Activated CD8-positive, alpha-beta memory T cell treated with anti-CD3 and anti-CD28 coated beads, Interleukin-2, amount 50 U/mL, for 48 hours (primary cell): ENCODE results near the gene CDSN.

Experiments
- DNase-seq: peaks from one replicate; pipeline ENCODE4 v3.0.0-alpha.2; 2020

The CDSN gene

DNA sequence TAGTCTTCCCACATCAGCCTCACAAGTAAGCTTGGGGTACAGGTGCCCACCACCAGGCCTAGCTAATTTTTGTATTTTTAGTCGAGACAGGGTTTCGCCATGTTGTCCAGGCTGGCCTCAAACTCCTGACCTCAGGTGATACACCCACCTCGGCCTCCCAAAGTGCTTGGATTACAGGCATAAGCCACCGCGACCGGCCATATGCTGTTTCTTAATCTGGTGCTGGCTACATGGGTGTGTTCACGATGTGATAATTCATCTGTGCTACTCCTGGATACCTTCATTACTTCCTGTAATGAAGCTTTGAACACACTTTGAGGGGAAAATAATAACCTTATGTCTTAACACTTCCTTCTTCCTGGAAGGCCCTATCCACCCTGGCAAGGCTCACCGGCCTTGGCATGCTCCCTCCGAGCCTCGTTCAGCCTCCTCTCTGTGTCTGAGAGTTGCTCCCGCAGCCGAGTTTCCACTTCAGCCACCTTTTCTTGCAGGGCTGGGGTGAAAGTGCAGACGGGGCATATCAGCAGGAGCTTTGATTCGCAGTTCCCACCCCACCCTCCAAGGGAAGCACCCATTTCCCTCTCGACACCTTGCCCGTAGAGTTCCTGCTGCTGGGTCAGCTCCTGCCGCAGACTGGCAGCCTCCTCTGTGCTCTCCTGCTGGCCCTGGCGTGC is 24.2 kb upstream of the CDSN start:
- DNase-seq, result no peak

- no peak for DNase-seq
These were observed 22.9 kb upstream of the CDSN start for GRCh38 chr6:31143148-31143547.

- DNase-seq, result no peak
These were observed 22.1 kb upstream of the CDSN start for GRCh38 chr6:31142361-31142761.

DNA sequence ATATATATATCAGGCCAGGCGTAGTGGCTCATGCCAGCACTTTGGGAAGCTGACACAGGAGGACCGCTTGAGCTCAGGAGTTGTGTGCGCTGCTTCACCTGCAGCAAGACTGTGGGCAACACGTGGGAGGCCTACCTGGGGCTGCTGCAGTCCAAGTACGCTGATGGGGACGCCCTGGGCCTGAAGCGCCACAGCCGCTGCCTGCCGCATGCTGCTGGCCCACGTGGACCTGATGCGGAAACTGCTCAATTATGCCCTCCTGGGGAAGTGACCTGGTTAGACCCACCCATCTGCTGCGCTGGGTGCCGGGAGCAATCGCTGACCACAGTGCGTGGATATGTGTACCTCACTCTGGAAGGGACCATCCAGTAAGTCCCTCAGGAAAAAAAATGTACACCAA is 20.4 kb upstream of the CDSN start:
- no peak for DNase-seq

DNA sequence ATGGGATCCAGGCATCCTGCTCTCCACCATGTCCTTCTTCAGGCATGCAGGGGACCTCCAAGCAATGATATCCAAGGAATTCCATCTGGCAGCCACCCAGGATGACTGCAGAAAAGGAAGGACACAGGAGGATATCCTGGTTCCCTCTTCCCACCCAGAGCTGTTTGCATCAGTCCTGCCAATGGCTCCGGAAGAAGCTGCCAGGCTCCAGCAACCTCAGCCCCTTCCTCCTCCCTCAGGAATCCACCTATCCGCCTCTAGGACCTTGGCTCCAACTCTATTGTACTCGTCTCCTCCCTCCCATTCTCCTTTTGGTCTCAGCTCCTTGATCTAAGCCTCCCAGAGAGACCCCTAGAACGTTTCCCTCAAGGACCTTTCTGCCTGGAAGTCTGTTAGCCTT is 19.4 kb upstream of the CDSN start:
- no peak for DNase-seq

- DNase-seq, result no peak
These were observed 18.7 kb upstream of the CDSN start, which contains the start of gene PSORS1C2 for GRCh38 chr6:31138982-31139381. Gene PSORS1C2 (minus strand): TSS chr6:31139066. CDS start chr6:31139026, 40 bp downstream.

DNA sequence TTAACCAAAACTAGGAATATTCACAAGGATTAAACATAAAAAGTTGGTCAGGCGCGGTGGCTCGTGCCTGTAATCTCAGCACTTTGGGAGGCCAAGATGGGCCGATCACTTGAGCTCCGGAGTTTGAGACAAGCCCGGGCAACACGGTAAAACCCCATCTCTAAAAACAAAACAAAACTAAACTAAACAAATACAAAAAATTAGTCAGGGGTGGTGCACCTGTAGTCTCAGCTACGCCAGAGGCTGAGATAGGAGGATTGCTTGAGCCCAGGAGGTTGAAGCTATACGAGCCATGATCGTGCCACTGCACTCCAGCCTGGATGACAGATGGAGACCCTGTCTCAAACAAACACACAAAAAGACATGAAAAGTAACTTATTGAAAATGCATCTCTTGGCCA is 15.5 kb upstream of the CDSN start:
- no peak for DNase-seq

DNA sequence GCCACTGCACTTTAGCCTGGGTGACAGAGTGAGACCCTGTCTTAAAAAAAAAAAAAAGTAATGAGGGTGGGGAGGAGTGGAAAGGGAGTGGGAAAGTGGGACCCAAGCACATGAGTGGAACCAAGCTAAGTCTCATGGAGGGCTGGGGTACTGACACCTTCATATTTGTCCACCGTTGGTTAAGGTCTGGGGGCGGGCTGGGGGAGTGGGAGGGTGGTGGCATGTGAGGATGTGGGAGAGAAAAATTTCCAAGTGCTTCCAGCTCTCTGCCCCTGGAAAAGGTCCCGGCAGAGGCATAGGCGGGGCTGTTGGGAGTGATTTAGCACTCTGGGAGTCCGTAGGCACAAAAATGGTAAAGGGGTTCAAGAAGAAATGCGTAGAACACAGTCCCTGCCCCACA is 12.6 kb upstream of the CDSN start:
- no peak for DNase-seq

DNA sequence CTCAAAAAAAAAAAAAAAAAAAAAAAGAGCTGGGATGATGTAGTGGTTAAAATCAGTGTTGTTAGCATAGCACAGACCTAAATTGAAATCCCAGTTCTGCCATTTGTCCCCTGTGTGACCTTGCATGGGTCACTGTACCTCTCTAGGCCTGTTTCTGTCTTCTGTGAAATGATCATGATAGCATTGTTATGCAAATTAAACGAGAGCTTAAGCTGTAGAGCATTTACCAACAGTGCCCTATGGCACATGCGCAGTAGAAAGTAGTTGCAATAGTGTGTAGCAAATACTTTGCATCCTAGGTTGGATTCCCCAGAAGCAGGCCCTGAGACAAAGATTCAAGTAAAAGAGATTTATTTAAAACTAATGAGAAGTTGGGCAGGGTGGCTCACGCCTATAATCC is 11.3 kb upstream of the CDSN start:
- DNase-seq, result no peak

- DNase-seq, result no peak
These were observed 10.5 kb upstream of the CDSN start for GRCh38 chr6:31130751-31131150.

GRCh38 chr6:31129130-31129529 is 8.9 kb upstream of the CDSN start:
- DNase-seq, result no peak

DNA sequence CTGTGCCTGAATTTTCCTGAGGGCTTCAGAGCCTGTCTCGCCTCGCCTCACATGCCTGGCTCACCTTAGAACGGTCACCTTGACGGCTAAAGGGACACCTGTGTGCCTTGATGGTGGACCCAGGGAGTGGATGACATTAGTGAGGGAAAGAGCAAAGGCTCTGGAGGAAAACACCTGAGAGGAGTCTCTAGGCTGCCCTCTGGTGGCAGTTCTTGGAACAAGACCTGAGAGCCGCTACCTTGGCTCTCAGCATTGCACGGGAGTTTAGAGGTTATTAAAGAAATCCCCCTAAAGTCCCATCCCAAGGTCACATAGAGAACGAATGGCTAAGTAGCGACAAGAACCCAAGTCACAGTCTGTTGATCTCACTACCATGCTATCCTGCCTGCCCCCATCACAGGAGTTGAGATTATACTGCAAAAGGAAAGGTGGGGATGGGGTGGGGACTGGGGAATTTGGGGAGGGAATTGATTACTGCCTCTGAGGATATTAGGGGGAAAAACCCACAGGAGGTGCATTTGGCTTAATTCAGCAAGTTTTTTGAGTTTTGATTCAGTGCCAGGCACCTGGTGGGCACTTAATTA is 7.9 kb upstream of the CDSN start:
- DNase-seq, result peak; percentile 86

DNA sequence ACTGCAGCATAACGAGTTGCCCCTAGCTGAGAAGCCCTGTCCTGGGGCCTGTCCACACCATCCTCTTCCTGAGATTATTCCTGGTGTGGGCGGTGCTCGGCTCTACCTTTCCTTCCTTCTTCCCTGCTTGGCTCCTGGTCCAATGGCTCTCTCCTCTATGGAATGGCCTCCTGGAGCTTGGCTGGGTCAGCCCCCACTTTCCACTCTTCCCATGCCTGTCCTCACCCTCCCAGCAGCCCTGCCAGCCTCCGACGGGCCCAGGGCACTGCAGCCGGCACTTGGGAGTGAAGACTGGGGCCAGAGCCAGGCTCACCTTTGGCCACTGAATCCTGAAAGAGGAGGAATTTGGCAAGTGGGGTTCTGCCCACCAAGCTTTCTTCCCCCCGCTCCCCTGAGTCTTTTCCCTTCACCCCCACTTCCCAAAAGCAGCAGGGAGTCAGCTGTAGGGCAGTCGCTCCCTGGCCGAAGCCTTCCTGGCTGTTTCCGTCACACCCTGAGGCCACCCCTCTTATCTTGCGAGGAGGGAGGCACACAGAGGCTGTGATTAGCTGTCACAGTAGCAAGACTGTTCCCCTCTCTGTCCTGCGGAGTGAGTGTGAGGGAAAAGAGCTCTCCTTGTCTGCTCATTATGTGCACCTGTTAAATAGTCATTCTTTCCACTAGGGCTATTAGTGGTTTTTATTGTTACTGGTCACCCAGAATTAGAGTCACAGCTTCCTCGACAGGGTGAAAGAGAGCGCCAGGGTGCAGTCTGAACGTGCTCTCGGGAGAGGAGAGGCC is 6.3 kb upstream of the CDSN start:
- DNase-seq, result no peak

DNA sequence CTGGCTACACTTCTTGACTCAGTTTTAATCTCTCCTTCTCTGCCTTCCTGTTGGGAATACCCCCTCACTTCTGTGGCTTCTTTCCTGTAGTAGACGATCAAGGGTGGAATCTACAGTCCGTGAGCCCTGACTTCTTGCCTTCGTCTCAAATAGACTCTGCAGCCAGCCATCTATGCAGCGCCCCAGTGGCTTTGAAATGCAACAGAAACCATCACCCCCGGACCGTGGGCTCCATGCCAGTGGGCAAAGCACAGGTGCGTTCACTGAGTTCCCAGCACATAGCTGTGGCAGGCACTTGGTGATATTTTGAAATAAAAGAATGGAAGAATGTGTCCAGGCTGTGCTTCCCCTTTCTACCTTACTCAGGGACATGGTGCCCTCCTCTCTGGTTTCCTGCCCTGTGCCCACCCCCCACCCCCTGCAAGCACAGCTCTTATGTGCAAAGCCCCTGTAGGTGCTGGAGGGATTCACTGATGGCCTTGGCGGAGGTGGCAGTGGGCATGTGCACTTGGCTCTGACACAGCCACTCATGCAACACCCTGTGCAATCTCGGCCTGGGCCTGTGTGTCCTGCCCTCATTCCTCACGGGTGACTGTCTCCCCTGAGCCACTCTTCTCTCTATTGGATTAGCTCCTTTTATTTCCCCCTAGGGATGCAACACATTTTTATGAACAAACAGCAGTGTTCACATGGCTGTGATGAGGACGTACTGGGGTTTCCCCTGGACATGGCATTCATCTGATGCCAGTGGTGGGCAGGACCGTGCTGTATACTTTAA is 5.5 kb upstream of the CDSN start:
- DNase-seq, result no peak

- no peak for DNase-seq
These were observed 4.9 kb upstream of the CDSN start for GRCh38 chr6:31125162-31125561.

GRCh38 chr6:31122791-31123706 is 2.8 kb upstream of the CDSN start:
- DNase-seq, result no peak

- DNase-seq, result no peak
These were observed 1.0 kb upstream of the CDSN start for GRCh38 chr6:31121131-31121790.

- no peak for DNase-seq
These were observed 2.1 kb downstream of the CDSN start for GRCh38 chr6:31118178-31118577.

- no peak for DNase-seq
These were observed 3.4 kb downstream of the CDSN start for GRCh38 chr6:31116661-31117385.

DNA sequence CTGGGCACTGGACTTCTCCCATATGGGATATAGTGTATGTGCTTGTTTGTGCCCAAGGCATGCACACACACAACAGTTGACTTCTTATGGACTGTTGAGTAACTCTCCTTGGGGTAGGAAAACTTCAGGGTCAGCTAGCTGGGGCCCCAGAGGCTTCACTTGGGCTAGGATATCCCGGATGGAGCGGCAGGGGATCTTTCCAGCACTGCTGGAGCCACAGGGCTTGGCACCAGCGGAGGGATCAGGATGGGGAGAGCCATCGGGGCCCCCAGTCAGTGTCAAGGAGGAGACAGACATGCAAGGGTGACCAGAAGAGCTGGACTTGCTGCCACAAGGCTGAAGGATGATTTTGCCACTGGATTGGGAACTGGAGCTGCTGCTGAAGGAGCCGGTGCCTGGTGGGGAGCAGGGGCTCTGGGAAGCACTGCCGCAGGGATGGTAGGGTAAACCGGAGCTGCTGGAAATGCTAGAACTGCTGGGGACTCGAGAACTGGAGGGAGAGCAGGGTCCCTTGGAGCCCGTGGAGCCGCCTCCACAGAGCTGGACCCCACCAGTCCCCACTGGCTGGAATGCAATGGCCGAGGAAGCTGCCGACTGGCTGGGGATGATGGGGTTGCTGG is 4.2 kb downstream of the CDSN start:
- no peak for DNase-seq
